GM18907 (cell line): ENCODE measurements around the gene CUL5.

Experiments used
- ATAC-seq: cut with Tn5 transposase; IDR thresholded peaks from one replicate; pipeline ENCODE4 v1.9.1; 2021; ENCODE audit warnings: mild to moderate bottlenecking, moderate library complexity; ENCODE audit not compliant: unreplicated experiment

Gene CUL5

DNA sequence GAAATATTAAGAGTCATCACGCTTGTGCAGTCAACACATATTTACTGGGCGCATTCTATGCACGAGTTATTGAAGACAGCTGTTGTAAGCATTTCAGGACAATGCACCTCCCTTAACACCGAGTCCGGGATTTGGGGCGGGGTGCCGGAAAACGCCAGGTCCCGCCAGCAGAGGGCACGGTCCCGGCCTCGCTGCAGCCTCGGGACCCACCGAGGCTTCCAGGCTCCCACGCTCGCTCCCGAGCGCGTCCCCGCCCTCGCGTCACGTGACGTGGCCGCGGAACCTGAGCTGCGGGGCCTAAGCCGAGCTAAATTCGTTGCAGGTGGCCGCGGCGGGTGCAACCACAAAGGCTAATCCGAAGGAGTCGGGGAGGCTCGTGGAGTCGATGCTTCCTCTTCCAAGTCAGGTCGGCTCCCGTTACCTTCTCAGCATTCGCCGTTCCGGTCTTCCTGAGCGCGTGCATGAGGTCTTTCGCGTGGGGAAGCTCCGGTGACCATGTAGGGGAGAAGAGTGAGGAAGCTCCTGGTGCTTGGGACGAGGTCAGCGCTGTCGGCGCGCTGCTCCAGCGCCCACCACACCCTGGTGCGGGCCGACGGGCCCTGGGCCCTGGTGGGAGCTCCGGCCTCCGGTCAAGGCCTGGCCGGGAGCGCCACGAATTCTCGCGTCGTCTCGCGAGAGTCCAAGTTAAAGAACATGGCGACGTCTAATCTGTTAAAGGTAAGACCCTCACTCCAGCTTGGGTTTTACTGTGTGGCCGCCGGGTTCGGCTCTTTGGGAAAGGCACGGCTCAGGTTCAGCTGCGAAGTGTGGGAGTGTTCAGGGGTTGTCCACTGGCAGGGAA lies at the start of gene CUL5:
Gene CUL5, plus strand, starts transcription at position 243 of the 841 bp plus-strand sequence. Its CDS starts 451 bp downstream, at position 694.
- ATAC-seq = peak; percentile 90

DNA sequence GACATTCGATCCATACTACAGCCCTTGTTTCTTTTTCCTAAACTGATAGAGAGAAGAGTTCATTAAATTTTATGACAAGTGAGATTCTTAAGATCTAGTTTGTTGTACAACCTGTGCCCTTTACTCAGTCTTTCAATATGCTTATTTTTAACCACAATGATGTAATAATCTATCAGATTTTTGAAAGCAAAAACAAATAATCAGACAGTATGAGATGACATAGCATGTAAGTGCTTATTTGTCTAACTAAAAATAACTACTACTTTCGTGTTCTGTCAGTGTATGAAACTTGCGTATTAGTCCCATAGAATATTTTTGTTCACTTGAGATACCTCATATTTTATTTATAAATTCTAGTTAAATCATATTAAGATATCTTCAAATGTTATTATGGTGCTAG lies 47.2 kb upstream of the CUL5 start:
- ATAC-seq = no peak

DNA sequence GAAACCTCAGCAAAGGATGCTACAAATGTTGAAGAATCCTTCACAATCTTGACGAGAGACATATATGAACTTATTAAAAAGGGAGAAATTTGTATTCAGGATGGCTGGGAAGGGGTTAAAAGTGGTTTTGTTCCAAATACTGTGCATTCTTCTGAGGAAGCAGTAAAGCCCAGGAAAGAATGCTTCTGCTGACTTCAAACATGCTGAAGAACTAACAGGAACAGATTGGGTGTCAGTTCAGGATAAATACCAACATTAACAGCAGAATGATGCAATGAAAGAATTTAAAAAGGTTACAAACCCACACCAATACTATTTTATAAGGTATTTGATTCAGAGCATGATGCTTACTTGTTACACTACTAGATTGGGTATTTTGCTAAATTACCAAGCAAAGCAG lies 46.5 kb upstream of the CUL5 start:
- ATAC-seq = no peak

DNA sequence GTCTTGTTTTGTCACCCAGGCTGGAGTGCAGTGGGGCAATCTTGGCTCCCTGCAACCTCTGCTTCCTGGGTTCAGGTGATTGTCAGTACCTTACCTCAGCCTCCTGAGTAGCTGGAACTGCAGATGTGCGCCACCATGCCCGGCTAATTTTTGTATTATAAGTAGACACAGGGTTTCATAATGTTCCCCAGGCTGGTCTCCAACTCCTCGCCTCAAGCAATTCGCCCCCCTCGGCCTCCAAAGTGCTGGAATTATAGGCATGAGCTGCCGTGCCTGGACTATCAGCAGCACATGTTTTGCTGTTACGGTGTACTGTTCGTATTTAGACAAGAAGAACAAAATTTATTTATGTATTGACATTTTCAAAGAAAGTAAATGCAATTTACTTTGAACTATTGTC lies 45.6 kb upstream of the CUL5 start:
- no peak for ATAC-seq

DNA sequence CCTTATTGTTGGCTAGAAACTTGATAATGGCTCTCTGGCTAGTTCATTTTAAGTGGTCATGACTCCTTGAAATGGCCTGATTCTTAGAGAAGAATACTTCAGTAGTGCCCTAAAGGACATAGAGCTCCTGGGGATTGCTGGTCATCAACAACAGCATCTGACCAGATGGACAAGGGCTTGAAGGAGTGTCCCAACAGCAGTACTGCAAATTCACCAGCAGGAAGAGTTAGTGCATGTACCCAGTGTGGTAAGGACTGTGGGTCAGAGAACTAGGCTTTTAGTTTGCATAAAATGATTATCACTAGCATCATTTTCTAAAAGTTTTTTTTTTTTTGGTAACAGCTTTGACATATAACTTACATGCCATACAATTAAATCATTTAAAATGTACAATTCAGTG lies 39.5 kb upstream of the CUL5 start:
- ATAC-seq = no peak

DNA sequence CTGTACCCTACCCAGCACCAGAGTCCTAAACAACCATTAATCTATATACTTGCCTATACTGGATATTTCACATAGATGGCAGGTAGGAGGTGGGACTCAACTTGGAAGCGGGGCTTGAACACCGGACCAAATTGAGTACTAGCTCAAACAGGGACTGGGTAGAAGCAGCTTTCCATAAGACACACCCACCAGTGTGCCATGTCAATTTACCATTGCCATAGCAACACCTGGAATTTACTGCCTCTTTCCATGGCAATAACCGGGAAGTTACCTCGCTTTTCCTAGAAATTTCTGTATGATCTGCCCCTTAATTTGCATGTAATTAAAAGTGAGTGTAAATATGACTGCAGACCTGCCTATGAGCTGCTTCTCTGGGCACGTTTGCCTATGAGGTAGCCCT lies 38.6 kb upstream of the CUL5 start:
- ATAC-seq = no peak

DNA sequence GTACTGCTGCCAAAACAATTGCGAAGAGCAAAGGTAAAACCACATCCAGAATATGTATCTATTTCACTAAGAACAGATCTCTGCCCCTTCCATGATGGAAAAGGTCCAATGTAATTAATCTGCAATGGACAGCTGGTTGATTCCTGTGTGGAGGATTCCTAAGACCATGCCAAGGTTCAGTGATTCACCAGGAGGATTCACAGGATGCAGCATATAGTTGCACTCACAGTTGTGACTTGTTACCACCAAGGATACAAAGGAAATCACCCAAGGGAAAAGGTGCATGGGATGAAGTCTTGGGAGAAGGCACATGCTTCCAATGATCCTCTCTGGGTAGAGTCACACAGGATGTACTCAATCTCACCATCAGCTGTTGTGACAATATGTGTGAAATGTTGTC lies 35.1 kb upstream of the CUL5 start:
- ATAC-seq = no peak

DNA sequence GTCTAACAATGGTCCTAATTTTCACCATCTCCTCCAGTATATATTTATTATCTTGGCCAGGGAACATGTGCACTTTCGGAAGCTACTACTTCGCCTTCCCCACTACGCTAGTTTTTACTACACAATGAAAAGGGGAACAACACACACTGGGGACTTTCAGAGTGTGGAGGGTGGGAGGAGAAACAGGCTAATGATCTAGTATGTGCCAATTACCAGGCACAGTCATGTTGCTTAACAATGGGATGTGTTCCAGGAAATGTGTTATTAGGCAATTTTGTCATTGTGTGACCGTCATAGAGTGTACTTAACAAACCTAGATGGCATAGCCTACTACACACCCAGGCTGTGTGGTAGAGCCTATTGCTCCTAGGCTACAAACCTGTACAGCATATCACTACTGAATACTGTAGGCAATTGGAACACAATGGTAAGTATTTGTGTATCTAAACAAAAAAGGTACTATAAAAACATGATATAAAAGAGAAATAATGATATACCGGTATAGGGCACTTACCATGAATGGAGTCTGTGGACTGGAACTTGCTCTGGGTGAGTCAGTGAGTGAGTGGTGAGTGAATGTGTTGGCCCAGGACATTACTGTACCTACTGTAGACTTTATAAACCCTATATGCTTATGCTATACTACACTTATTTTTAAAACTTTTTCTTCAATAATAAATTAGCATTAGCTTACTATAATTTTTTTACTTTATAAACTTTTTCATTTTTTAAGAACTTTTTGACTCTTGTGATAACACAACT lies 20.1 kb upstream of the CUL5 start:
- ATAC-seq = no peak

DNA sequence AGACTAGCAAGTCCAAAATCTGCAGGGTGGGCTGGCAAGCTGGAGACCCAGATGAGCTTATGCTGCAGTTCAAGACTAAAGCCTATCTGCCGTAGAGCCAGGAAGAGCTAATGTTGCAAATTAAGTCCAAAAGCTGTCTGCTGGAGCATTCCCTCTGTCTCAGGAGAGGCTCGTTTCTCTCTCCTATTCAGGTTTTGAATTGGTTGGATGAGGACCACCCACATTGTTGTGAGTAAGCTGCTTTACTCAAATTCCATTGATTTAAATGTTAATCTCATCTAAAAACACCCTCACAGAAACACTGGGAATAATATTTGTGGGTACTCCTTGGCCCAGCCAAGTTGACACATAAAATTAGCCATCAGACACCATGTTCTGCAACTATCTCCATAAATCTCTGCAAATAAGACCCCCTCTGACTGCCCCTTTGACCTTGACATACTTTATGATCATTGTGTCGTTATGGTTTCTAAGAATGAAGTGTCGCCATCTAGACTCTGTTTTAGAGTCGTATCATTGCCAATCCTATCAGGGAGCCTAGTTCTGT lies 16.8 kb upstream of the CUL5 start:
- no peak for ATAC-seq

DNA sequence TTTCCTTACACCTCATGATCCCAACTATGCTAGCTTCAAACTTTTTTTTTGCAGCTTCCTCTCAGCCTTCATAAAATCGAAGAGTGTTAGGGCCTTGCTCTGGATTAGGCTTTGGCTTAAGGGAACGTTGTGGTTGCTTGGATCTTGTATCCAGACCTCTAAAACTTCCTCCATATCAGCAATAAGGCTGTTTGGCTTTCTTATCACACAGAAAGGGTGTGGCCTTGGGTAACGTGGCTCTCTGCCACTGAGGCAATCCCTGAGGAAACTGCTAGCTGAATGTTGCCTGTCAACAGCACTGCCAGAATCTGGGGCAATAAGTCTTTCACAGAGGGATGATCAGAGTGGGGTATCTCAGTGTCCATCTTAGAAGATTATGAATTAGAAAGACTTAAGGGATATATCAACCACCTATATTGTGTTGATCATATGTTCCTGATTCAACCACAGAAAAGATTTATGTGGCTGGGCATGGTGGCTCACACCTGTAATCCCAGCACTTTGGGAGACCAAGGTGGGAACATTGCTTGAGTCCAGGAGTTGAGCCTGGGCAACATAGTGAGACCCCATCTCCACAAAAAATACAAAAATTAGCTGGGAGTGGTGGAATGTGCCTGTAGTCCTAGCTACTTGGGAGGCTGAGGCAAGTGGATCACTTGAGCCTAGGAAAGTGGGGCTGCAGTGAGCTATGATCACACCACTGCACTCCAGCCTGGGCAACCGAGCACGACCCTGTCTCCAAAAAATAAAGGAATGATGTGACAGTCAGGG lies 12.5 kb upstream of the CUL5 start:
- ATAC-seq = no peak

DNA sequence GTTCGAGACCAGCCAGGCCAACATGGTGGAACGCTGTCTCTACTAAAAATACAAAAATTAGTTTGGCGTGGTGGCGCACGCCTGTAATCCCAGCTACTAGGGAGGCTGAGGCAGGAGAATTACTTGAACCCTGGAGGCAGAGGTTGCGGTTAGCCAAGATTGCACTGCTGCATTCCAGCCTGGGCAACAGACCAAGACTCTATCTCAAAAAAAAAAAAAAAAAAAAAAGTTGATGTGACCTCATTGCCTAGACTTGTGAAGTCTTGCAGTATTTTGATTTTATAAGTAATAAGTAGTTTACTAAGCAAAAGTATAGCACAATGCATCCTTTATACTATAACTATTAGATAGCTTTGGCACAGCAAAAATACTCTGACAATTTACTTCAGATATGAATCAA lies 9.9 kb upstream of the CUL5 start:
- no peak for ATAC-seq

DNA sequence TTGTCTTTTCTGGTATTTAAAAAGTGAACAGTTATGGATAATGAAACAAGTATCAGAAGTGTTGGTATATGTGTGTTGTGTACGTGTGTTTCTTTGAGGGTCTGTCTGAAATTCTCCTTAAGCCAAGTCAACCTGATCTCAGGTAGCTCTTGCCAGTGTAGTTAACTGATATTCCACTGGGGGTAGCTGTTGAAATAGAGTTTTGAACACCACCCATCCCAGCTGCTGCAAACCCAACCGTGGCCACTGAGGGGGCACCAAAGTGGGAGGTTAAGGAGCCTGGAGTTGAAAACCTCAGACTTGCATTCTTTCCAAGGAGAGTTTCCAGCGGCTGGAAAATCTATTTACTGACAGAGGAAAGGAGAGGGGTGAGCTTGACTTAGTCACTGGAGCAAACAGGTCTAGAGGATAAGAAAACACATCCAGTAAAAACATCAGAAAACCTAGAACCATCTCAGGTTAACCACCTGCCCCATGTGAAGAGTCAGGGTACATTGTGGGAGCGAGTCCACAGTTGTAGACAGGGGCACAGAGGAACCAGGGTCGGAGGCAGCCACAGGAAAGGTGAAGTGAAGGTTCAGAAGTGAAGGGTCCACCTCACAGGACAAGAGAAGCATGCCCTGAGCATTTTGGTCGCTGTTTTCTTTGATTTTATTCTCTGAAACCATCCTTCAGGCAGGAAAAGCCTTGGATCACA lies 8.8 kb upstream of the CUL5 start:
- ATAC-seq = peak; percentile 93

DNA sequence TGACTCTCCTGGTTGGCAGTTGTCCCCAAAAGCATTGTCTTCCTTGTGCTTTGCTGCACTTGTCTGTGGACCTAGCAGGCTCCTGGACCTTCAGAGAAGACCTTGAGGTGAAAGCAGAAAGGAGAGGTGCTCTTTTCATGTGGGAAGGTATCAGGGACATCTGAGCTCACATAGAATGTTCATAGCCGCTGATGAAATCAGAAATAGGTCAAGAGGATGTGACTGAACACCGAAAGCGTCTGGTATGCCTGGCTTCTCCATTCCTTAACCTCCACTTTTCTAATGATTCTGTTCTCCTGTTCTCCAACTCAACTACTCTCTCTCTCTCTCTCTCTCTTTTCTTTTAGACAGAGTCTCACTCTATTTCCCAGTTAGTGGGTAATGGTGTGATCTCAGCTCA lies 6.2 kb upstream of the CUL5 start:
- ATAC-seq = no peak

DNA sequence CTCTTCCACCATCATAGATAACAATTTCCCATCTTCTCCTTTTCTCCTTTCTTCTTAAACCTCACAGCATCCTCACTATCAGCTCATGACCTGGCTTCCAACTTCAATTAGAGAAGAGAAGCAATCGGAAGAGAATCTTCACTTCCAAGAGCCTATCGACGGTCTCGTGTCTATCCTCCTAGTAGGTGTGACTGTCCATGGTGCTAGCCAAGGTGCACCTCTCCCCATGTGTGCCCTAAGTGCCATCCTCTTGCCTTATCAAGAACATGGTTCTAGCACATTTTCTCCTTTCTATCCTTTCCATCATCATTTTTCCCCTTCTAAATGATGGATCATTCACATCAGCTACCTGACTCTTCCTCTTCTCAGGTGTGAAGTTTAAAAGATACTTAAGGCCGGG lies 5.1 kb upstream of the CUL5 start:
- no peak for ATAC-seq

DNA sequence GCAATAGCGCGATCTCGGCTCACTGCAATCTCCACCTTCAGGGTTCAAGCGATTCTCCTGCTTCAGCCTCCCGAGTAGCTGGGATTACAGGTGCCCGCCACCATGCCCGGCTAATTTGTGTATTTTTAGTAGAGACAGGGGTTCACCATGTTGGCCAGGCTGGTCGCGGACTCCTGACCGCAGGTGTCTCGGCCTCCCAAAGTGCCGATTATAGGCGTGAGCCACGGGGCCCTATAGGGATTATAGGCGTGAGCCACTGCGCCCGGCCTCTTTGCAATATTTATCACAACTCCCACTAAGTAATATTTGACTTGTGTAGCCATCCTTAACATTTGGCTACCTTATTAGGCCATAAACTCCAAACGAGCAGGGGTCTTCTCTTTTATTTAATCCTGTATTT lies 879 bp upstream of the CUL5 start:
- no peak for ATAC-seq

DNA sequence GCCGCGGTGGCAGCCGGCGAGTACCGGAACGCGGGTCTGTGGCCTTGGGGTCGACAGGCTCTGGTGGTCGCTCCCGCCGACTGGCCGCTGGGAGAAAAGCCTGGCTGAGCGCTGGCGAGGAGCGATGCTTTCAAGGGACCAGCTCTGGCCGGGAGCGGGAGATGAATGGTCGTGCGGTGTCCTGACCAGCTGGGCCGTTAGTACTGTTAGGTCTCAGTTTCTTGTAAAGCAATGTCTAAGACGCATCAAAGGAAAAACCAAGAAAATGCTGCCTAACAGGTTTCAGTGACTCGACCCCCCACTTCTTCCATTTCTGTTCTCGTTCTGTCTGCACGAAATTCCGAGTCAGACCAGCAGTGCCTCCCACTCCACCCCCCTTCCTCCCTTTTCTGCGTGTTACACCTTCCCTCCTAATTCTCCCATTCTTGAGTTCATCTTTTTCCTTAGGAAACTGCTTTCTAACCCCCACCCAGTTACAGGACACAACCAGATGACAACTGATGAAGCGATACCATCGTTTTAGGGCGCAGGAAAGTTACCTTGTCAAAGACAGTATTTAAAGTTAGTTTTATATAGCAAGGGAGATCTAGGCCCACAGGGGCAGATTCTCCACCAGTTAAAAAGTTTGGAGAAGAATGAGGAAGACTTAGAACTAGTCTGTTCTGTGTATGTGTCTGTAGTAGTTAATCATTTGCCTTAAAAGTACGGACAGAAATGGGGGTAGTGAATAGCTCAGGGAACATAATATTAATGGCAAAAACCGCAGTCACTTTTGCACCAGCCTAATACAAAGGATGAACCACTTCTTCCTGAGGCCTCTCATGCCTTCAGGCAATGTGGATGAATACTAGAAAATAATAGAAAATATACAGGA lies 1.0 kb downstream of the CUL5 start:
- ATAC-seq = peak; percentile 22

DNA sequence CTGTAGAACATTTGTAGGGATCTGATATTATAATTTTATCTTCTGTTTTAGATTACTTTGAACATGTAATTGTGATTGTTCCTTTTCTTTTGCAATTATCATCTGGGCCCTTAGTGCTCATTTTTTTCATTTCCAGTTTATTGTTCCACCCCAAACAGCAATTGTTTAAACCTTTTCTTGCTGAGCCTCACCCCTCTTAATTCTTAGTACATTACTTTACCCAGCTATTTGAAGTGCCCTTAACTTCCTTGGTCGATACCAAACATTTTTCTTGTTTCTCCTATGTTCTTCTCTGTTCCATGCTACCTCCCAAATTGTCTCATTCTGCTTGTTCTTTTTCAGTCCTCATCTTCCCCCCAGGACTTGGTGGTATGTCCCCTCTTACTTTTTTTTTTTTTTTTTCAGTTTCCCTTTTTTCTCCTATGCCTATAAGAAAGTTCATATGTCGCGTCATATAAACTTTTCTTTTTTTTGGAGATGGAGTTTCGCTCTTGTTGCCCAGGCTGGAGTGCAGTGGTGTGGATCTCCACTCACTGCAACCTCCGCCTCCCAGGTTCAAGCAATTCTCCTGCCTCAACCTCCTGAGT lies 3.5 kb downstream of the CUL5 start:
- no peak for ATAC-seq

DNA sequence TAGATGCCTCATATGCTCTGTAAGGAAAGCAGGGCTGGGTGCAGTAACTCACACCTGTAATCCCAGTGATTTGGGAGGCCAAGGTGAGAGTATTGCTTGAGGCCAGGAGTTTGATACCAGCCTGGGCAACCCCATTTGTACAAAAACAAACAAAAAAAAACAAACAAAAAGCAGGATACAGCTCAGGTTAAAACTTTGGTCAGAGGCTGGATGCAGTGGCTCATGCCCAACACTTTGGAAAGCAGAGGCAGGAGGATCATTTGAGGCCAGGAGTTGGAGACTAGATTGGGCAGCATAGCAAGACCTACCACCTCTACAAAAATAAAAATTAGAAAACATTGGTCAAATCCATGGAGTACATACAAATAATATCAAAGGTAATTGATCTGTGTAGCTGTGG lies 7.9 kb downstream of the CUL5 start:
- ATAC-seq = no peak

DNA sequence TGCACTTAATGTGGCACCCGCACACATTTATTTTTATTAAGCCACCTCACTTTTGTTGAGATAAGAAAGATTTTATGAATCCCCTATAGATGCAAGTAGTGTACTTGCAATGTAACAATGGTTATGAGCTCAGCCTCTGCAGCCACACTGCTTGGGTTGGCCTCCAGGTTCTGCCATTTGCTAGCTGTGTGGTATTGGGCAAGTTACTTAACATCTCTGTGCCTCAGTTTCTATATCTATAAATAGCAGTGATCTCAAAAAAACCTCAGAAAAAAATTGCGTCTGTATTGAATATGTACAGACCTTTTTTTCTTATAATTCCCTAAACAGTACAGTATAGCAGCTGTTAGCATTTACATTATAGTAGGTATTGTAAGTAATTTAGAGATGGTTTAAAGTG lies 10.0 kb downstream of the CUL5 start:
- no peak for ATAC-seq
